Astrocyte of the cerebellum (primary cell): ENCODE results near the gene OAT.

Experiments used
- DNase-seq: peaks from one replicate; pipeline ENCODE4 v3.0.0-alpha.2; 2011; ENCODE audit warnings: low read depth
- H3K4me3 ChIP-seq: 2 replicates; pipeline ENCODE4 v1.5.1; 2011; ENCODE audit warnings: mild to moderate bottlenecking, low read depth, low read length, moderate library complexity
- CTCF ChIP-seq: IDR thresholded peaks from 2 replicates; pipeline ENCODE4 v1.5.1; 2012; ENCODE audit warnings: low read length, low read depth, moderate library complexity, mild to moderate bottlenecking; ENCODE audit errors: missing control alignments
- in situ Hi-C: cut with HindIII; loops from 2 replicates; pipeline ENCODE4 v1.10.0; 2017; ENCODE audit warnings: low sequenced_read_pairs

Gene OAT

GRCh38 chr10:124380256-124380995 is 38.3 kb downstream of the OAT start:
- no peak for DNase-seq
- TF ChIP-seq CTCF = no peak
- no peak overlapping the region for H3K4me3 ChIP-seq
- in situ Hi-C loops = no loop called here

- no peak for DNase-seq
- TF ChIP-seq CTCF = no peak
- in situ Hi-C loops = no loop called here
- no peak overlapping the region for H3K4me3 ChIP-seq
These were observed 39.0 kb downstream of the OAT start for GRCh38 chr10:124379609-124380193.

DNA sequence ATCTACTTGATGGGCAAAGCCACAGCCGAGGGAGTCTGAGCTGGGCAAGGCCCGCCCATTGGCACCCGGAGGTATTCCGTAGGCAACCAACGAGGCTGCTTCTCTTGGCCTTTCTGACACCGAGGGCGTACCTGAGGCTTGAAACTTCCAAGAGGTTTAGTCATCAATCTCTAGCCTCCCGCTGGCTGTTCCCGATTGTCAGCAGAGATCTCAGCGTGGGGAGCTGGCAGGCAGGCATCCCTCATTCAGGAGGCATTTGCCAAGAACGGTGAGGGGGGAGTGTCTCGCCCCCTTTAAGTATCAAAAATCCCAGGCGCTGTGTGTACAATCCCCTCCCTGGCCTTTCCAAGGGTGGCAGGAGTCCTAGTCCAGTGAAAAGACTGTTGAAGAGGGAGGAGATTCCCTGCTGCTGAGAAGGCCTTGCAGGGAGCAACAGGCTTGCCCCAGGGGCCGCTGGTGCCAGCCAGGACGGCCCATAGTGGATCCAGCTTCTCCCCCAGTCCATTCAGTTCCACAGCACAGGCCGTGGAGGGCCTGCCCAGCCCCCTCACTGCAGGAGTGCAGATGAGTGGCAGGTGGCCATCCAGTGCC is 39.7 kb downstream of the OAT start:
- no peak for TF ChIP-seq CTCF
- in situ Hi-C loops = no loop called here
- H3K4me3 ChIP-seq = no peak overlapping the region
- DNase-seq = no peak

DNA sequence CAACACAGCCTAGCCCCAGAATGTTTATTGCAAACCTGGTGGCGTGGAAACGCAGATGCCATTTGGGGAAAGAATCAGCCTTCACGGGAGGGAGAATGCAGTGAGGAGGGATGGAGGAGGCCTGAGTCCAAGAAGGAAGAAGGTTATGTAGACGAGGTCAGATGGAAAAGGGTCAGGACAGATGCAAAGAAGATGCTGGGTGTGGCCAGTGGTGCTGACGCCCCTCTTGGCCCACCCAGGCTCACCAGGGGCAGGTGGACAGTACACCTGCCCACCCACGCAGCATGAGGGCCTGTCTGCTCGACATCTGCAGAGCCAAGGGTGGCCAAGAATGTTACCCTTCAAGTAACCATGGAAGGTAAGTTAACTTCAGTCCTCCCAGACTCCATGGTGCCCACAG is 40.5 kb downstream of the OAT start:
- DNase-seq = no peak
- in situ Hi-C loops = no loop called here
- no peak for TF ChIP-seq CTCF
- H3K4me3 ChIP-seq = no peak overlapping the region

DNA sequence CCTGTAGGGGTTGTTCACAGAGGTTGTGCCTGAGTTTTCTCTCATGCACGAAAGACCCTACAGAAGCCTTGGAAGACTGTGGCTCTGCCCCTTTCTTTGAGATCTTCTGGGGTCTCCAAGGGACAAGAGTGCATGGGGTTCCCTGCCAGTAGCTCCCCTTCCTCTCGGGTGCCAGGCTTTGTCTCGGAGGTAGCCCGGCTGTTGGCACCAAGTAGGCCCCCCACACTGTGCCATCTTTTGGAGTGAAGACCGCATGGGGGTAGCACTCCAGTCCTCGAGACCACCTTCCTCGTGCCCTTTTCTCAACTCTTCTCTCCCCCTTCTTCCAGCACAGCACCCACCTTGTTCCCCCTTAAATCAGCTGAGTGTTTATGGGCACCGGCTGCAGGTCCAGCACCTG is 41.6 kb downstream of the OAT start:
- TF ChIP-seq CTCF = no peak
- H3K4me3 ChIP-seq = no peak overlapping the region
- in situ Hi-C loops = no loop called here
- no peak for DNase-seq

DNA sequence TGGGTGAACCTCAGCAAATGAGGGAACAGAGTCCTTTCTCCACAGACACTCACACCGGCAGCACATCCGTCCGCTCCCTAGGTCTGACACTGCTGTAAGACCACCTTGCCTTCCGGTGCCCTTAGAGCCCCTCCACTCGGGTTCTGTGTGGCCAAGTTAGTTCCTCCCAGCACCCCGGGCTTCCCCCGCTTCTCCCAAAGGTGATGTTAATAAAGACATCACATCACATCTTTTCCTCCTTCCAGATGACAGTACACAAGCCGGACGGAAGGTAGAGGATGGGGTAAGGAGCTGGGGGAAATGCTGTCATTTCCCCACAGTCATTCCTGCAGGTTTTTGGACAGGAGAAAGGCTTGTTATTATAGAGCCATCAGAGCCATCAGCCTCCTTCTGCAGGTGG is 42.3 kb downstream of the OAT start:
- TF ChIP-seq CTCF = no peak
- no peak for DNase-seq
- no peak overlapping the region for H3K4me3 ChIP-seq
- in situ Hi-C loops = no loop called here
